HG02610 (cell line): ENCODE results near the gene FAM43A.

Experiments used
- ATAC-seq: cut with Tn5 transposase; IDR thresholded peaks from one replicate; pipeline ENCODE4 v1.9.1; 2021; ENCODE audit warnings: mild to moderate bottlenecking, moderate library complexity; ENCODE audit not compliant: unreplicated experiment

FAM43A gene

DNA sequence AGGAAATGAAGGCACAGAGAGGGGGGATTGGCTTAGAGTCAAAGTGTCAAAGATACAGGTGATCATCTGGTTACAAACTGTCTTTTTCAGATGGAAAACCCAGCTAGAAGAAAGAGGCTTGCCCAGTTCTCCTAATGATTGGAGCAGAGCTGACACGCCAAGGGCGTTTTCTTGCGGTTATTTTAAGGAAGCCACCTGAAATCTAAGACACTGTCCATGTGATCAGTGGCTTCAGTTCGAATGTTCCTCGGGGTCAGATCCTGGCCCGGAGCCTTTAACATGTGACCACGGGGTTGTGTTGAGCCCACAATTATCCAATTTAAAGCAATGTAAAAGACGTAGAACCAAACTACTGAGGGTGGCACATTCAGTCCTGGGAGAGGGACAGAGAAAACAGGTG lies 19.5 kb downstream of the FAM43A start:
- no peak for ATAC-seq

DNA sequence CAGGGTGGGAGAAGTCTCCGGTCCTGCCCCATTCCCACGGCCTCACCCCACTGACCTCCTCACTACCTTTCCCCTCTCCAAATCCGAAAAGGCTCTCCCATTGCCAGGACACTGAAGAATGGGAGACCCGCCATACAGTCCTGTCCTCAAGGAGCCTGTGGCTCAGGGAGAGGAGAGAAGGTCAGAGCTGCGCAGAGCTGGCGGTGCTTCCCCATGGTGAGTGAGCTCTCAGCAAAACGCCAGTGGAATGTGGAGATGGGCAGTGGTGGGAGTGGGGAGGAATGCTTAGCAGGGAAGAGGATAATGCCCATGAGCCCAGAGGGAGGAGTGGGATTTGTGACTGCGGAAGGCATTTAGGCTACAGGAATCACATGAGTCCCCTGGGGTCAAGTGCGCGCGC lies 20.1 kb downstream of the FAM43A start:
- no peak for ATAC-seq

DNA sequence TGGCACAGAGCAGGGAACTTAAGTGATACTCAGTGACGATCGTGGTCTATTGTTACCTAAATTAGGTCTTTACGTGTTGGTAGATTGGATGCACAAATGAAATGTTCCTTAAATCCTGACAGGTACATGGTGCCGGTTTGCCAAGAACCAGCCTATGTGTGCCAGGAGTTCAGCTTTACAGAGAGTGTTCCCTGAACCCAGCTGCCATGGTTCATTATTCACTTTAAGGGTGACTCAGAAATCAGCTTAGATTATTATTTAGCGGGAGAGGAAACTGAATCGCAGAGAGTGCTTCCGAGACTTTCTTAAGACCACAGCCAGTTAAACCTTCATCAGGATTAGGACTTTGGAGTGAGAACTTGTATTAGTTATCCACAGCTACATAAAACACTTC lies 21.5 kb downstream of the FAM43A start:
- ATAC-seq: no peak

DNA sequence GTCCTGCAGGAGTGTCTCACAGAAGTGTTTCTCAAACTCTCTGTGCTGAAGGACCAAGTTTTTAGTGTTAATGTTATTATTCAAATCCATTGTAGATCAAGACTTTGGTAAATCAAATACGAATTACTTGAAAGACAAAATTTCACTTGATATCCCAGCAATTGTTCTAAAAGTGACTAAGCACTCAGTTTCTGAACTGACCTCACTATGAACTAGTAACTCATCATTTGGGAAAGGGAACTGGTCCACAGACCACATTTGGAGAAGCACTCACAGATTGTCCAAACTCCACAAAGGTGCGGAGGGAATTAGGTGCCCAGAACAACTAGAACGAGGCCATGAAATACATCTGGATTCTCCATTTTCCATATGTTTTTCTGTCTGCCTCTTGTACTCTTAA lies 25.6 kb downstream of the FAM43A start:
- ATAC-seq: no peak

DNA sequence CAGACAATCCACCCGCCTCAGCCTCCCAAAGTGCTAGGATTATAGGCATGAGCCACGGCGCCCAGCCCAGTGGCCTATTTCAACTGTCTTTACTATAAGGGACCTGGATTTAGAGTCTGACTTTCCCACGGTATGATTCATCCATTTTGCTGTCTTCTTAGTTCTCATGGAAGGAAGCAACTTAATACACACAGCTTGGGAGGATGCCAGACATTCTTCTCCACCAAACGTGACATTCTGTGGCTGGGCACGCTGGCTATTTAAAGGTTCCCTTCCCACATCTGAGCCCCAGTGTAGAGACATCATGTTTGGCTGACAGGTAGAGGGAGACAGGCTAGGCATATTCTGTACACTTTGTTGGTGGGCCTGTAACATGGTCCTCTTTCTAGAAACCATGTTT lies 26.2 kb downstream of the FAM43A start:
- ATAC-seq: no peak

DNA sequence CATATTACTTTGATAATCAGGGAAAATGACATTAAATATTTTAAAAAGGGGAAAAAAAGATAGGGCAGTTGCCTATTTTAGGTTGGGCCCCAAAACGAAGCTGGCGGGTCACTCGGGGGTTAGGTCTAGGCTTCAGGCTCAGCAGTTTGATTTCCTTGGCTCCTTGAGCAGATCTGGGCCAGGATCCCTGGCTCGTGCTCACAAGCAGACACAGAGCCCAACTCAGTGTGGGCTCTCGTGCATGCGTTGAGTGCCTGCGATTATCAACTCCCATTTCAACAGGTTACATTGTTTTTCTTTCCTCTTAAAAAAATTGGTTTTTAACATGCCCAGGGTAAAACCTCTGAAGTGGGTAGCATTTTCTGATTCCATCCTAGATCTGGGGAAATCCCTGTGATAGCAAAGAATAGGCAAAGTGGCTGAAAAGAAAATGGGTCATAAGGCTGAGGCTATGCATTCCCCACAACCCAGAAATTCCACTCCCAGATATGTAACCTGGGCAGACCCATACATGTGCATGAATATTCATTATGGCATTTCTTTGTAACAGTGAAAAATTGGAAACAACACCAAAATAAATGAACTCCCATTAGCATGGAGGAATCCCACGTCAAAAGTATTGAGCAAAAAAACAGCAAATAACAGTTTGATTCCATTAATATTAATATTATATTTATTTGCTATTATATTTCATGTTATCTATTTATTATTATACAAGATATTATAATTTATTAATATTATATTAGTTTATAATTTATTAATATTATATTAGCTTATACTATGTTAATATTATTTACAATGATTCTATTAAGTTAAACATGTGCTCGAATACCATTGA lies 27.8 kb downstream of the FAM43A start:
- ATAC-seq: no peak

DNA sequence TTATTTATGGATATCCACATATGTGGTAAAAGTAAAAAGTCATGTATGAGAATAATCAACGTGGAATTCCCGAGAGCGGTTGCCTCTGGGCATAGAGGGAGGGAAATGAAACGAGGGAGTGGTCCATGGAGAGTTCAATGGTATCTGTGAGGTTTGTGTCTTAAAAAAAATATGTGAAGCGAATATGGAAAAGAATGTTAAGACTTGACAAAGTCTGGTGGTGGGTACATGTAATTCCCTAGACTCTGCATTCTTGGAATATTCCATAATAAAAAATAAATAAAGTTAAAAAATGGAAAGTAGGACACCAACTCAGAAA lies 28.4 kb downstream of the FAM43A start:
- ATAC-seq: no peak

DNA sequence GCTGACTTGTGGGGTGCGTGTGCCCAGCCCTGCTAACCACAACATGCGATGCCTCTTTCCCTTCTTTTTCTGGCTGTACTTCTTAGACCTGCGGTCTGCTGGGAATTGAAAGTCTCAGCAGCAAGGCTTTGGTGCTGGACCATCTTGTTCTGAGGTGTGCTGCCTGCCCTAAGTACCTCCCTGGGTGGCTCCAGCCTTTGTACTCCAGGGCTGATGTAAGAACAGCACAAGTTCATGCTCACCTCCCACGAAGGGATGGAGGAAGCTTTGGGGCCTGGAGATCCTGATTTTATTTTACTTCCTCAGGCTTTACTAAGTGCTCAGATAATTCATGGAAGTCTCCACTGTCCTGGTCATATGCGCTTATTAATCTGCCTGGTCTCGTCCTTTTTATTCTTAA lies 28.9 kb downstream of the FAM43A start:
- ATAC-seq: no peak

DNA sequence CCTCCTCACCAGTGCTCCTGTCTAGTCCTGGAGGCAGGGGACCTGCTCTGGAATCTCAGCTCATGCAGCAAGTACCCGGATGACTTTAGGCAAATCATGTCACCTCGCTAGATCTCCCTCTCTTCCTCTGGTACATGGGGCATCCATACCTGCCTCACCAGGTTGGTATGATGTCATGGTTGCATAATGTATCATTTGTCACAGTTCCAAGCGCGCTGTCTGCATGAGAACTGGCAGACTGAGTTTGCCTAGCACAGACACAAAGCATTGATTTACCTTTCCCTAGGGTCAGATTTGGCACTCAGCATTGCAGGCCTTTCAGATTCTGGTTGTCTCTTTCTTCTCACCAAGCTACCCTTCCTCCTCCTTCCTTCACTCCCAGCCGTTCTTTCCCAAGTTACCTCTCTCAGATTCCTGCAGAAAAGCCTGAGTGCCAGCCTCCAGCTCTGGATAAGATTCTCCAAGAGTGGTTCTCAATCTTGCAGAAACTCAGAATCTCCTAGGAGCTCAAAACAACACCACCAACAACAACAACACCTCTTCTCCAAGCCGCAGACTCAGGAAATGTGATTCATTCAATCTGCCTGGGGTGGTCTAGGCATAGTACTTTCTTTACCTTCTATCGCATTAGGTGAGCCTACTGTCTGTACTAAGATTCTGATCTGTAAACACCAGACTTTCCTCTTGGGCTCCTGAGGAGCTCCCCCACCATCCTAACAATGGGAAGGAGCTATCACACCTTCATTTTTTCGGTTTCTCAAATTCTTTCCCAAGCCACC lies 29.5 kb downstream of the FAM43A start:
- ATAC-seq: no peak

DNA sequence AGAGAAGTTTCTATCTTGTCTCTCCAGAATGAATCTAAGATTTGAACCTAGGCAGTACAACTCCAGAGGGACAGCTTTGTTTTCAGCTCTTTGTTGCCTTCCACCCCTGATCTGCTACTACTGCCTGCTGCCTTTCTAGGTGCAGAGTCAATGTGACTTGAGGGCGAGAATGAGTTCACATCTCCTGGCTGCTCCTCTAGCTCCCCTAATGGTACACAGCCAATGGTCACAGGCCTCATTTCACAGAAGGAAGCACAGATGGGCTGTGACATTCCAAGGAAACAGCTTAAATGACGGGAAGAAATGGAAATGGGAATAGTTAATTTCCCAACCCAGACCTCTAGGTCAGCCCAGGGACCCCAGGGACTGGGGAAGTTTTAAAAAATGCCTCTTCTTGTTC lies 32.4 kb downstream of the FAM43A start:
- ATAC-seq: no peak

DNA sequence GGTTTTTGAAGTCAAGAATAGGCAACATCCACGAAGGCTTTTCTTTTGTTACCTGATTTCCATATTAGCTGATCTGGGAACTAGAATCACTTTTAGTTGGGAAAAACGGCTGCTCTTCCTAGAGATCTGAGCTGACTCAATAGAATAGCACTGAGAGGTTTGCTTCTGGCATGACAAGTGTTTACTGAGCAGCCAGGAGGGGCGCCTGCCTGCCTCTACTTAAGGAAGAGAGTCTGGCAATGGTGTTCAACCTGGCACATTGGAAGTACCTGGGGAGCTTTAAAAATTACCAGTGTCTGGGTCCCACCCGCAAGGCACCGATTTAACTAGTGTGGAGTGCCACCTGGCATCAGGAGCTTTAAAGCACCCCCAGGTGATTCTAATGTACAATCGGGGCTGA lies 34.4 kb downstream of the FAM43A start:
- no peak for ATAC-seq

DNA sequence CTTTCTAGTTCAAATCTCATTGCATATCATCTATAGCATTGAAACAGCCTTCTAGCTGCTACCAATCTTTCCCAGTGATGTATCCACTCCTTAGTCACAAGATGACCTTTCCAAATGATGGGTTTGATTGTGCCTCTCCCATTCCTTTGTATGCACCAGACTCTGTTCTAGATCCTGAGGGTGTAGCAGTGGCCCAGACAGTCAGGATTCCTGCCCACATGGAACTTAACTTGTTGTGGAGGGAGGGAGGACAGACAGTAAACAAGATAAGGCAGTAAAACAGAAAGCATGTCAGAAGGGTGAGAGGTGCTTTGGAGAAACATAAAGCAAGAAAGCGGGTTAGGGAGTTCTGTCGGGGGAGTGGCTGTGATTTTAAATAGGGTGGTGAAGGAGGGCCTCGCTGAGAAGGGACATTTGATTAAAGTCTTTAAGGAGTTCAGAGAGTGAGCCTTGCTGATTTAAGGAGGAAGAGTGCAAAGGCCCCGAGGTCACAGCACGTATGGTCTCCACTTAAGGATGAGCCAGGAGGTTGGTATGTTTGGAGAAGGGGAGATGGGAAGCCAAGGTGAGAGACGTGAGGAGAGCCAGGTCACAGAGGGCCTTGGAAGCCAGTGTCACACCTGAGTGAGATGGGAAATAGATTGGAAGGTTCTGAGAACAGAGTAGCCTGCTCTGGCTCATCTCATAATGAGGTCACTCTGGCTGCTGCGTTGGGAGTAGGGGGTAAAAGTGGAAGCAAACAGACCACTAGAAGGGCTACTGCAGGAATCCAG lies 38.3 kb downstream of the FAM43A start:
- no peak for ATAC-seq

DNA sequence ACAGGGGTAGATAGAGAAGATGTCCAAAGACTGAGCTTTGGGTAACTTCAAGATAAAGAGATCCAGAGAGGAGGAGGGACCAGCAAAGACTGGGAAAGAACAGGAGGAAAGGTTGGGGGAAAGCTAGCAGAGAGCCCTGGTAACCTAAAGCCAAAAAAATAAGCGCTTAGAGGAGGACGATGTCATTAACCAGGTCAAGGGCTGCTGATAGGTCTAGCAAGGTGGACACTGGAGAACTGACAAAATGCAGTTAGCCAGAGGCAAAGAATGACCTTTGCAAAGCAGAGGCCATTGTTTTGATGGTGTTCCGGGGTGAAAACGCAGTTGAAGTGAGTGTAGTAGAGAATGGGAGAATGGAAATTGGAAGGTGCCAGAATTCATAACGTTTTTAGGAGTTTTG lies 39.7 kb downstream of the FAM43A start:
- no peak for ATAC-seq

DNA sequence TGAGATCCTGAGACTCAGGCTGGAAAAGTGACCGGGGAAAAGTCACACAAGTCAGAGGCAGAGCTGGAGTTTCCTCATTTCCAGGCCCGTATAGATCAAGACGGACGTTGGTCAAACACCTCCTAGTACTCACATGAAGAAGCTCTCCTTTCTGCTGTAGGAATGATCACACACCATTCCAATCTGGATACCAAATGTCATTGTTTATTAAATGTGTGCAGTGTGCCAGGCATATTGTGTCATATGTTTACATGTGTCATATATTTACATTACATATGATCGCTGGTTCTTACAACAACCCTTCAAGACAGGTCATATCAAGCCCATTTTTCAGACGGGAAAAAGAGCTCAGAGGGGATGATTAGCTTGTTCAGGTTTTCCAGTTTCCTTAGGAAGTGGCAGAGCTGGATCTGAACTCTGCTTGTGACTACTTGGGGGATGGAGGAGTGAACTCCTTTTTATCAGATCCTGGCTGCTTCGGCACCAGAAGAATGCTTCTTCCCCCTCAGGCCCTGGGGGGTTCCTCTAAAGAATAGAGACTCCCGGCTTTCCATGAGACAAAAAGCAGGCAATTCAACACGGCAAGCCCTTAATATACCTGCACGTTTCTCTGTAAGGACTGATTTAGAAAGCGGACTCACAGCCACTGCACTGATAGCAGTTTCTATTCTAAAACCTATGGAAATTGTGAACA lies 41.9 kb downstream of the FAM43A start:
- ATAC-seq: no peak

DNA sequence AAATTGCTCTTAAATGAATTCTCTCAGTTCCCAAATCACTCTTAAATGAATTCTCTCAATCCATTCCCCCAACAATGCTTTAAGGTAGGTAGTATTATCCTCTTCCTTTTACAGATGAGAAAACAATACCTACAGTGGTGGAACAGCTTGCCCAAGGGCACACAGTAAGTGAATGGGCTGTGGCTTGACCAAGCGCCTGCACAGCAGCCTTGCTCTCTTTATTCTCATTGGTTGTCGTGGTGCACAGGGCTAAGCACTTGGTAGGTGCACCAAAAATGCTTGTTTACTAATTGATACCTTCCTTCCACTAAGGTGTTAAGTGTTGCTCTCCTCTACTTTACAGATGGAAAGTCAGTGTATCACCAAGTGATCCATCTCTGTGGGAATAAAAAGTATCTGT lies 43.3 kb downstream of the FAM43A start:
- no peak for ATAC-seq

DNA sequence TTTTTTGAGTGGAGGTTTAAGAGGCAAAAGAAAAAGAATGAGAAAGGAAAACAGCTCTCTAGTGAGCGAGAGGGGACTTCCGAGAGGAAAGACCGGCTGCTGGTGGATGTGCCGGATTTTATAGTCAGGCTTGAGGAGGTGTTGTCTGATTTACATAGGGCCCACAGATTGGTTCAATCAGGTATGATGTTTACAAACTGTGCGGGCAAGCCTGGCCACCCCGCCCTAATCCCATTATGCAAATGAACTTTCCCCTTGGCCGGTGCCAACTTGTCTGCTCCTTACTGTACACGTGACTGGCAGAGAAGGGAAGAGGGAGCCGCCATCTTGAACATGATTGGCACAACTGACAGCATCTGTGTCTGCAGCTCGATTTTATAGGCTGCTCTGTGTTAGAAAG lies 44.7 kb downstream of the FAM43A start:
- ATAC-seq: no peak

DNA sequence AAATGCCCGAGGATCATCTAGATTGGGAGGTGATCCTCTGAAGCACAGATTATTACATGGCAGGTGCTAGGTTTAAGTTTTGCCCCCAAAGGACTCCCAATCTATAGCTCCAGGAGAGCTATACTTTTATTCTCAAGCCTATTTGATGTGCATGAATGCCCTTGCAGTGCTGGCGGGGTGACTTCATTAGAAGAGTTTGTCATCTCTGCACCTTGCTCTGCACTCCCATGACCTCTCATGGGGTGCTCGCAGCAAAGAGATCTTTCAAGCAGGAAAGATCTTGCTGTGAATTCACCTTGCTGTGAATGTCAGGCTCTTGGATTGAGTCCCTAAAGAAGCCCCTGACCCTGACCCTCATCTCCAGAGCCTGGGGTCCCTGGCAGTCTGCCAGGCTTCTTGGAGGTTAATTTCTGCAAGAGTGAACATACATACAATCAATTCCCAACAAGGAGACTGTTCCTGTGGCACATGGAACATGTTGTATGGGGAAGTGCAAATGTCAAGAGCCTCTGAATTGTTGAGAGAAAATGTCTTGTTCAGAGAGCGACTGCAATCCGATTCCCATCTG lies 45.9 kb downstream of the FAM43A start:
- ATAC-seq: no peak

DNA sequence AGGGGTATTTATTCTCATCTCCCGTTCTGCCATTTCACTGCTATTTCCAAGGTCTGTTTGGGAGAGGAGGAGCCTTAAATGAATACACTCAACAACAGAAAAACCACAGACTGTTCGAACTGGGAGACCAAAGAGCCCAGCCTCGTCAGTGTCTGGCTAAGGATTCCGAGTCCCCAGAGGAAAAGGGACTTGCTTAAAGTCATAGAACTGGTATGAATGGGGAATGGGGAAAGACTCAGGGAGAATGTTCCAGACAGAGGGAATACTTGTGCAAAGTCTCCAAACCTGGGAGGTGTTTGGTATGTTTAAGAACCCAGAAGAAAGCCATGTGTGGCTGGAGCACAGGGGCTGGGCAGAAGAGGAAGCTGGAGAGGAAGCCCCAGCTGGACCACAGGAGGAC lies 46.9 kb downstream of the FAM43A start:
- no peak for ATAC-seq

DNA sequence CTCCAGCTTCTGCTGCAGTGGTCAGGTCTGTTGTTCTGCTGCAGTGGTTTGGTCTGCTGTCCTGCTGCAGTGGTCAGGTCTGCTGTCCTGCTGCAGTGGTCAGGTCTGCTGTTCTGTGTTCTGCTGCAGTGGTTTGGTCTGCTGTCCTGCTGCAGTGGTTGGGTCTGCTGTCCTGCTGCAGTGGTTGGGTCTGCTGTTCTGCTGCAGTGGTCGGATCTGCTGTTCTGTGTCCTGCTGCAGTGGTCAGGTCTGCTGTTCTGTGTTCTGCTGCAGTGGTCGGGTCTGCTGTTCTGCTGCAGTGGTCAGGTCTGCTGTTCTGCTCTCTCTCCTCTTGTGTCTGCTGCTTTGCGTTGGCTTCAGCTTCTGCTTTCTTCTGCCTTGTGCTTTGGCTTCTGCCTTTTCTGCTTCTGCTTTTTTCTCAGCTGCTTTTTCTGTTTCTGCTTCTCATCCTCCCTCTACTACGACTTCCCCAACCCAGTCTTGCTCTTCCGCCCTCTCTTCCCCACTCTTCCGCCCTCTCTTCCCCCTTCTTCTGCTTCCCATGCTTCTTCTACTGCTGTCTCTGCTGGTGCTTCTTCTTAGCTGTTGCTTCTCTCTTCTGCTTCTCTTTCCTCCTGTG lies 50.7 kb downstream of the FAM43A start:
- ATAC-seq: no peak

DNA sequence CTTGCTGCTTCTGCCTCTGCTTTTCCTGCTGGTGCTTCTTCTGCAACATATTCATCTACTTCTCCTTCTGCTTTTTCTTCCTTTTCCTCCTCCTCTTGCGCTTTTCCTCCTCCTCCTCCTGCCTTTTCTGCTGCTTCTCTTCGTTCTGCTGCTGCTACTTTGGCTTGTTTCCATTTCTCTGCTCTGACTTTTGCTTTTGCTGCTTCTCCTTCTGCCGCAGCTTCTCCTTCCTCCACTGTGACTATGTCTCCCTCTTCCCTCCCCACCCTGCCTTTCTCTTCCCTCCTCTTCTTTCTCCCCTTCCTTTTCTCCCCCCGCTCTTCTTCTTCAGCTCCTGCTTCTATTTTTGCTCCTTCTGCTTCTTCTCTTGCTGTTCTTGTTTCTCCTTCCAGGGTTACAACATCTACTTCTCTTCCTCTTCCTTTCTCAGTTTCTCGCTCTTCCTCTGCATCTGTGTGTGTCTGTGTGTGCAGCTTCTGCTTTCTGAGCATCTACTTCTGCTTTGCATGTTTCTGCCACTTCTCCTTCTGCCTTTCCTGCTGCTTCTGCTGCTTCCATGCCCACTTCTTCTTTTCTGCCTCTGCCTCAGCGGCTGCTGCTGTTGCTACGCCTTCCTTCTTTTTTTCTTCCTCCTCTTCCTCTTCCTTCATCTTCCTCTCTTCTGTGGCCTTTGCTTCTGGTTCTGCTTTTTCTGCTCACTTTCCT lies 51.4 kb downstream of the FAM43A start:
- ATAC-seq: no peak
